ENCODE measurements around the gene PARD3.

Gene PARD3

GRCh38 chr10:34523017-34523767 lies 291.9 kb downstream of the PARD3 start:
- TF ChIP-seq FOXP2 (optimal IDR thresholded peaks at IDR 0.05; ENCODE audit: borderline replicate concordance, extremely low read depth, extremely low read length, insufficient read depth) = no peak
- no peak for TF ChIP-seq POLR2AphosphoS5 (IDR thresholded peaks at IDR 0.05; ENCODE audit: low read depth, low read length)
- TF ChIP-seq SIN3A (IDR thresholded peaks at IDR 0.05; ENCODE audit: borderline replicate concordance, insufficient read depth, low read length) = no peak
- TF ChIP-seq REST (IDR thresholded peaks at IDR 0.05; ENCODE audit: insufficient read depth in 1 of 2, low read depth in 2 of 2, low read length in 2 of 2) = no peak
- no peak for TF ChIP-seq TAF1 (IDR thresholded peaks at IDR 0.05; ENCODE audit: borderline replicate concordance, insufficient read depth, low read length)

- no peak for TF ChIP-seq FOXP2 (optimal IDR thresholded peaks at IDR 0.05; ENCODE audit: borderline replicate concordance, extremely low read depth, extremely low read length, insufficient read depth)
- no peak for TF ChIP-seq POLR2AphosphoS5 (IDR thresholded peaks at IDR 0.05; ENCODE audit: low read depth, low read length)
- no peak for TF ChIP-seq SIN3A (IDR thresholded peaks at IDR 0.05; ENCODE audit: borderline replicate concordance, insufficient read depth, low read length)
- no peak for TF ChIP-seq REST (IDR thresholded peaks at IDR 0.05; ENCODE audit: insufficient read depth in 1 of 2, low read depth in 2 of 2, low read length in 2 of 2)
- no peak for TF ChIP-seq TAF1 (IDR thresholded peaks at IDR 0.05; ENCODE audit: borderline replicate concordance, insufficient read depth, low read length)
Measured at GRCh38 chr10:34522546-34522945, 292.6 kb downstream of the PARD3 start.

- TF ChIP-seq TAF1 (IDR thresholded peaks at IDR 0.05; ENCODE audit: borderline replicate concordance, insufficient read depth, low read length) (no peak), FOXP2 (optimal IDR thresholded peaks at IDR 0.05; ENCODE audit: borderline replicate concordance, extremely low read depth, extremely low read length, insufficient read depth) (no peak), SIN3A (IDR thresholded peaks at IDR 0.05; ENCODE audit: borderline replicate concordance, insufficient read depth, low read length) (no peak), REST (IDR thresholded peaks at IDR 0.05; ENCODE audit: insufficient read depth in 1 of 2, low read depth in 2 of 2, low read length in 2 of 2) (no peak), POLR2AphosphoS5 (IDR thresholded peaks at IDR 0.05; ENCODE audit: low read depth, low read length) (no peak)
Measured at GRCh38 chr10:34520510-34520909, 294.6 kb downstream of the PARD3 start.

GRCh38 chr10:34520084-34520483 lies 295.0 kb downstream of the PARD3 start:
- no peak for TF ChIP-seq REST (IDR thresholded peaks at IDR 0.05; ENCODE audit: insufficient read depth in 1 of 2, low read depth in 2 of 2, low read length in 2 of 2)
- TF ChIP-seq POLR2AphosphoS5 (IDR thresholded peaks at IDR 0.05; ENCODE audit: low read depth, low read length) = no peak
- TF ChIP-seq SIN3A (IDR thresholded peaks at IDR 0.05; ENCODE audit: borderline replicate concordance, insufficient read depth, low read length) = no peak
- TF ChIP-seq FOXP2 (optimal IDR thresholded peaks at IDR 0.05; ENCODE audit: borderline replicate concordance, extremely low read depth, extremely low read length, insufficient read depth) = no peak
- TF ChIP-seq TAF1 (IDR thresholded peaks at IDR 0.05; ENCODE audit: borderline replicate concordance, insufficient read depth, low read length) = no peak
